Measurements from ENCODE around the gene SEC61B.

DNA sequence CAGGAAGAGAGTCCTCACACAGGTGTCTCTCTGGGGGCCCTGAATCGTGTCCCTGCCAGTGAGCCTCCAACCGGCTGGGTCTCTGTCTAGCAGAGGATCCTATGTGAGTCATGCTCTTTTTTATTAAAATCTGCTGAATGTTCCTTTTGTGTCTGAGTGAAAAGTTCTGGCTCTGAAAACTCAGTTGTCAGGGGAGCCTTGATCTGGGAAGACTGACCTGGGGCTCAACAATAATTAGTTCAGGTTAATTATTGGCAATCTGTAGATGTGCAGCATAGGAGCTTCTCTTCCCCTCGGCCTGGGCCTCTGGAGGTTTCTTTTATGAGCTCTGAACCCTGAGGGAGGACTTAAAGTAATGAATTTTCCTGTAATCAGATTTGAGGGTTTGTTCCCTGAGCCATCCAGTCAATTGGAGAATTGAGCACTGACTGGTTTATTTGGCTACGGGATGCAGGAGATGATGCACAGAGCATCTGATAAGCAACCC is 45.5 kb upstream of the SEC61B start:
- TF ChIP-seq, protein P1, sequence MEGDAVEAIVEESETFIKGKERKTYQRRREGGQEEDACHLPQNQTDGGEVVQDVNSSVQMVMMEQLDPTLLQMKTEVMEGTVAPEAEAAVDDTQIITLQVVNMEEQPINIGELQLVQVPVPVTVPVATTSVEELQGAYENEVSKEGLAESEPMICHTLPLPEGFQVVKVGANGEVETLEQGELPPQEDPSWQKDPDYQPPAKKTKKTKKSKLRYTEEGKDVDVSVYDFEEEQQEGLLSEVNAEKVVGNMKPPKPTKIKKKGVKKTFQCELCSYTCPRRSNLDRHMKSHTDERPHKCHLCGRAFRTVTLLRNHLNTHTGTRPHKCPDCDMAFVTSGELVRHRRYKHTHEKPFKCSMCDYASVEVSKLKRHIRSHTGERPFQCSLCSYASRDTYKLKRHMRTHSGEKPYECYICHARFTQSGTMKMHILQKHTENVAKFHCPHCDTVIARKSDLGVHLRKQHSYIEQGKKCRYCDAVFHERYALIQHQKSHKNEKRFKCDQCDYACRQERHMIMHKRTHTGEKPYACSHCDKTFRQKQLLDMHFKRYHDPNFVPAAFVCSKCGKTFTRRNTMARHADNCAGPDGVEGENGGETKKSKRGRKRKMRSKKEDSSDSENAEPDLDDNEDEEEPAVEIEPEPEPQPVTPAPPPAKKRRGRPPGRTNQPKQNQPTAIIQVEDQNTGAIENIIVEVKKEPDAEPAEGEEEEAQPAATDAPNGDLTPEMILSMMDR (IDR thresholded peaks at IDR 0.05), result no peak
- TF ChIP-seq POLR2A (IDR thresholded peaks at IDR 0.05), result no peak

All from adrenal gland (tissue), 5 donors.